RWPE2 (cell line): ENCODE data around the gene LPGAT1.

Experiments
- ATAC-seq: fragments of 200-7000 bp; cut with Tn5 transposase; 3 replicates; pipeline ENCODE4 v1.9.1; 2021; ENCODE audit warnings: low read depth
- DNase-seq: peaks from one replicate; pipeline ENCODE4 v3.0.0-alpha.2; 2020; ENCODE audit warnings: low spot score
- H3K27ac ChIP-seq: fragments of 450-650 bp; 2 replicates; pipeline ENCODE4 v1.5.1; 2017; ENCODE audit warnings: mild to moderate bottlenecking; ENCODE audit not compliant: poor library complexity, severe bottlenecking
- H3K27me3 ChIP-seq: fragments of 250-450 bp; sonication (Bioruptor Pico); 2 replicates; pipeline ENCODE4 v1.5.1; 2021; ENCODE audit warnings: mild to moderate bottlenecking, moderate library complexity; ENCODE audit not compliant: insufficient read depth, poor library complexity, severe bottlenecking
- H3K36me3 ChIP-seq: fragments of 250-450 bp; sonication (Bioruptor Pico); 2 replicates; pipeline ENCODE4 v1.5.1; 2020; ENCODE audit warnings: low read depth, mild to moderate bottlenecking, moderate library complexity
- H3K4me1 ChIP-seq: fragments of 250-450 bp; sonication (Bioruptor Pico); 2 replicates; pipeline ENCODE4 v1.5.1; 2021; ENCODE audit warnings: mild to moderate bottlenecking, moderate library complexity; ENCODE audit not compliant: insufficient read depth, poor library complexity, severe bottlenecking
- H3K4me3 ChIP-seq: fragments of 250-450 bp; sonication (Bioruptor Pico); 2 replicates; pipeline ENCODE4 v1.5.1; 2021; ENCODE audit warnings: mild to moderate bottlenecking, moderate library complexity; ENCODE audit not compliant: severe bottlenecking
- H3K9me3 ChIP-seq: fragments of 250-450 bp; sonication (Bioruptor Pico); 2 replicates; pipeline ENCODE4 v1.5.1; 2021; ENCODE audit warnings: mild to moderate bottlenecking, moderate library complexity; ENCODE audit not compliant: severe bottlenecking
- TF ChIP-seq, protein P1 (sequence below): fragments of 450-650 bp; IDR thresholded peaks from one replicate; pipeline ENCODE4 v1.5.1; 2017; ENCODE audit warnings: mild to moderate bottlenecking, moderate library complexity; ENCODE audit not compliant: poor library complexity, severe bottlenecking

LPGAT1 gene

DNA sequence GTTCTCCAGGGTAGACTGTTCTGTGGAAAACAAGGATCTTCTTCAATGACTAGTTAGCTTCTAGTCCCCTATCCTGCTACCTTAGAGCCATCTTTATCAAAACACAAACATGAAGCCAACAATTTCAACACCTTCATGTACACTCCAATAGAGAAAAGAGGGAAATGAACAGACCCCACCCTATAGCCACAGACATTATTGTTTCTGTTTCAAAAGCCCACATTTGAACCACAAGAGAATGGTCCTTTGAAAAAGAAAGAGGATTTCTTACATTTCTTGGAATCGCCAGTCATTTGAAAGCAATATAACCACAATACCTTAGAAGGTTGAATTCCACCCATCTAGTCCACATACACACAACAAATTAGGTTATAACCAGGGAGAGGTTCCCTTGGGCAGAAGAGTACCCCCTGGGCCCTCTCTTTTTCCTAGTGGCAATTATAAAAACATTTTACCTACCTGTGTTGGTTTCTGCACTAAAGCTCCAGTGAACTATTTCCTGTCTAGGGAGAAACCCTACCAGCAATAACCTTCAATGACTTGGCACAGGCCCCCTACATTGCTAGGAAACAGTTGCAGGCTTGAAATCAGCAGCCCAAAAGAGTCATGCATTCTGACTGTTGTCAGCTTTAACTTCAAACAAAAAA is 2.7 kb upstream of the LPGAT1 start:
- Histone ChIP-seq H3K4me3 (no peak overlapping the region), H3K36me3 (no peaks in the 10 kb centered on the region), H3K27ac (no peak overlapping the region), H3K4me1 (peaks cover 2% of the 10 kb centered on the region), H3K27me3 (no peaks in the 10 kb centered on the region), H3K9me3 (no peaks in the 10 kb centered on the region)
- TF ChIP-seq, protein P1, sequence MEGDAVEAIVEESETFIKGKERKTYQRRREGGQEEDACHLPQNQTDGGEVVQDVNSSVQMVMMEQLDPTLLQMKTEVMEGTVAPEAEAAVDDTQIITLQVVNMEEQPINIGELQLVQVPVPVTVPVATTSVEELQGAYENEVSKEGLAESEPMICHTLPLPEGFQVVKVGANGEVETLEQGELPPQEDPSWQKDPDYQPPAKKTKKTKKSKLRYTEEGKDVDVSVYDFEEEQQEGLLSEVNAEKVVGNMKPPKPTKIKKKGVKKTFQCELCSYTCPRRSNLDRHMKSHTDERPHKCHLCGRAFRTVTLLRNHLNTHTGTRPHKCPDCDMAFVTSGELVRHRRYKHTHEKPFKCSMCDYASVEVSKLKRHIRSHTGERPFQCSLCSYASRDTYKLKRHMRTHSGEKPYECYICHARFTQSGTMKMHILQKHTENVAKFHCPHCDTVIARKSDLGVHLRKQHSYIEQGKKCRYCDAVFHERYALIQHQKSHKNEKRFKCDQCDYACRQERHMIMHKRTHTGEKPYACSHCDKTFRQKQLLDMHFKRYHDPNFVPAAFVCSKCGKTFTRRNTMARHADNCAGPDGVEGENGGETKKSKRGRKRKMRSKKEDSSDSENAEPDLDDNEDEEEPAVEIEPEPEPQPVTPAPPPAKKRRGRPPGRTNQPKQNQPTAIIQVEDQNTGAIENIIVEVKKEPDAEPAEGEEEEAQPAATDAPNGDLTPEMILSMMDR, result no peak
- no peak for DNase-seq
- ATAC-seq, result no peak

DNA sequence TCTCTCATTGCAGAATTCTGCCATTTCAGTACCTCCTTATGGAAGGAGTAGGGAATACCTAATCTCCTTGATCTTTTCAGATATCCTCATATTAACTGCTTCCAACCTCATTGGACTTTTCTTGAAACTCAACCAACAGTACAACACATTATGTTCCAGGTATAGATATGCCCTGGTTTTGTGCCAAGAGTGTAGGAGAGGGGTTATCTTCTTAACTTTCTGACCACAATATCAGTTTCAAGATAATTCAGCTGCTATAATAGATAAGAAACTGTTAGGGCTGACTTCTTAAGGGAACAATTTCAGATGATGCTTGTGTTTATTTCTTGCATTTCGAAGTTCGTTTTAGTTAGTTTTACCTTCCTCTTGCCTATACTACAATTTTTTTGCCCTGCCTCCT is 2.1 kb upstream of the LPGAT1 start:
- Histone ChIP-seq H3K27me3 (no peaks in the 10 kb centered on the region), H3K4me3 (no peak overlapping the region), H3K4me1 (peaks cover 2% of the 10 kb centered on the region), H3K36me3 (no peaks in the 10 kb centered on the region), H3K27ac (no peak overlapping the region), H3K9me3 (no peaks in the 10 kb centered on the region)
- DNase-seq (no peak), ATAC-seq (no peak)
- TF ChIP-seq, protein P1, result no peak

DNA sequence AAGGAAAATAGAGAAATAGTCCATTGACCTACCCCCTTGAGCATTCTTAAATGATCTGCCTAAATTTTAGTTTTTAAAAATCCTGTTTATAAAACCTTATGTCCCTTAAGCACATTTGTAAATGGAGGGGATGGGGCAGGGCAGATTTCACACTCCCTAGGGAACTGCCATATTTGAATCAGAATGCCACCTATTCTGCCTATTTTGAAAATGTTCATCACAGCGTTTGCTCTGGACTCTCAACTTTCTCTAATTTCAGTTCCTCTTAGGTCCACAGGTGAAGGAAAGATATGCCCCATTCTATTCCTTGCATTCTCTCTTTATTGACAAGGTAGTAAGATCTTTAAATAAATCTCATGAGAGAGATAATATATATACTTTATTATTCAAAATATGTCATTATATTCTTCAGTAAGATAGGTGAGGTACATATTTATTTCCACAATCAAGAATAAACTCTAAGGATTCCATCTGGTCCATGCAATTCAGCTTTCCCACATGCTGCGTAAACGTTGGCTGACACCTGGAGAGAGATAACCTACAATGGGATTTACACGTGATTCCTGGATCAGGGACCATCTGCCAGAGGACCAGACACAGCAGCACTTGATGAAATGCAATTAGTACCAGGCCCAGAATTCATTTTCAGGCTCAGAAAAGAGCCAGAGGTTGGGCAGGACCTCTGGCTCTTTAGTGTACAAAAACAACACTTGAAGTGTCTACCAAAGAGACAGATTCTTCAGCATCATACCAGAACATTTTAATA is 1.2 kb upstream of the LPGAT1 start:
- Histone ChIP-seq H3K27ac (no peak overlapping the region), H3K36me3 (no peaks in the 10 kb centered on the region), H3K9me3 (no peaks in the 10 kb centered on the region), H3K4me1 (peaks cover 2% of the 10 kb centered on the region), H3K27me3 (no peaks in the 10 kb centered on the region), H3K4me3 (no peak overlapping the region)
- ATAC-seq (no peak), DNase-seq (no peak)
- TF ChIP-seq, protein P1, result no peak

DNA sequence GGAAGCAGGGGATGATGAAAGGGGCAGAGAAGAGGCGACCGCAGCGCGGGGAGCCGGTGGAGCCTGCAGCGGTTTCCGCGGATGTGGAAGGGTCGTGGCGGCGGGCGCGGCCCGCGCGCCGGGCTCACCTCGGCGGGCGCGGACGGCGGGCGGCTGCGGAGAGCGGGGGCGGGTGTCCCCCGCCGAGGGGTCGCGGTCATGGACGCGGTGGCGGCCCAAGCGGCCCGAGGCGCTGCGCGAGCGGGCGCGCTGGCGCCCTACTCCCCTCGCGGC is 572 bp downstream of the LPGAT1 start:
- Histone ChIP-seq H3K4me1 (peaks cover 2% of the 10 kb centered on the region), H3K4me3 (peak overlapping the region; percentile 63), H3K9me3 (no peaks in the 10 kb centered on the region), H3K36me3 (no peaks in the 10 kb centered on the region), H3K27me3 (no peaks in the 10 kb centered on the region), H3K27ac (peak overlapping the region; percentile 39)
- TF ChIP-seq, protein P1, result no peak
- DNase-seq (no peak), ATAC-seq (peak; percentile 11; the same call in 1 of the 3 replicates)
